ENCODE data around the gene MTUS2. TPM values are rescaled to one million over a fixed set of nuclear protein-coding genes. Genes with fewer than 3 reads are reported as not detected.

The MTUS2 gene
- total RNA-seq, 6 experiments from 2014 or later: 0.07 to 0.15 (median 0.14) TPM; not detected in 1

- peaks cover 4% of the 10 kb centered on the region for H3K27me3 Mint-ChIP-seq (ENCODE audit: insufficient read depth)
- H3K4me1 Mint-ChIP-seq (ENCODE audit: low read depth): no peaks in the 10 kb centered on the region
- no peak for TF ChIP-seq CTCF (IDR thresholded peaks at IDR 0.05)
- no peak for DNase-seq
- no peaks in the 10 kb centered on the region for H3K9me3 Mint-ChIP-seq
- no peak overlapping the region for H3K4me3 Mint-ChIP-seq
- no peak overlapping the region for H3K27ac Mint-ChIP-seq
- no peaks in the 10 kb centered on the region for H3K36me3 Mint-ChIP-seq (ENCODE audit: low read depth)
Measured at GRCh38 chr13:29104461-29104860, 284.3 kb downstream of the MTUS2 start.

DNA sequence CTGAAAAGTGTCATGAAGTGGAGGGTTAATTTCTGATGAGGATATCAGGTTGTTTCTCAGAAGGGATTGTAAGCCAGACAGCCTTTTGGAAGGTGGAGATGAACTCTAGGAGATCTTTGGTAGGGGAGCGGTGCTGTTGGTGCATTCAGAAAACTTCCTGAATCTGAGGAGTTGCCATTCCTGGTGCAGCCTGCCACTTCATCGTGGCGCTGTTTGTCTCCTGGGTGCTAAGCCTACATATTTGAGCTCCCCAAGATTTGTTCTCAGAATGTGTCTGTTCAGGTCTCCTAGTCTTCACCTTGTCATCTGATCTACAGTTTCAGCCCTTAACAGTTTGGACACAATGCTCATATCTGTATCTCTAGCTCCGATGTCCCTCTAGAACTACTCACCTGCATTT is 285.6 kb downstream of the MTUS2 start:
- H3K4me3 Mint-ChIP-seq: no peak overlapping the region
- no peaks in the 10 kb centered on the region for H3K4me1 Mint-ChIP-seq (ENCODE audit: low read depth)
- H3K9me3 Mint-ChIP-seq: no peaks in the 10 kb centered on the region
- no peak overlapping the region for H3K27ac Mint-ChIP-seq
- no peak for DNase-seq
- H3K27me3 Mint-ChIP-seq (ENCODE audit: insufficient read depth): peaks cover 2% of the 10 kb centered on the region
- peak; percentile 65 for TF ChIP-seq CTCF (IDR thresholded peaks at IDR 0.05)
- no peaks in the 10 kb centered on the region for H3K36me3 Mint-ChIP-seq (ENCODE audit: low read depth)

DNA sequence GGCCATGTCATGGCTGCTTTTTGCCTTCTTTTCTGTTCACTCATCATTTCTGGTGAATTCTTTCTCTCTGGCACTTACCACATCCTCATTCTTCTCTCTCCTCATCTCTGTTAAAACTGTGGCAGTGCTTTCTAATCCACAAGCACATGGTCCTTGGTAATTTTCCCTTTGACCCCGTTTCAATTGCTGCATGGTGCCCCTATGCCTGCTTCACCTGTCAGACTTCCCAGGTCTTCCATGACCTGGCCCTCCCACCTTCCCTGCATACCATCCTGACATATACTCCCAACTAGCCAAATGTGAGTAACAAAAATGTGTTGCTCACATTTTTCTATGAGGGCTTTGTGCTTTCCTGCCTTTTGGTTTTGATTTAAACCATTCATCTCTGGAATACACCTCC is 286.5 kb downstream of the MTUS2 start:
- no peaks in the 10 kb centered on the region for H3K4me1 Mint-ChIP-seq (ENCODE audit: low read depth)
- peaks cover 2% of the 10 kb centered on the region; the same call in 1 of the 2 replicates for H3K27me3 Mint-ChIP-seq (ENCODE audit: insufficient read depth)
- no peak for DNase-seq
- H3K4me3 Mint-ChIP-seq: no peak overlapping the region
- H3K9me3 Mint-ChIP-seq: no peaks in the 10 kb centered on the region
- no peaks in the 10 kb centered on the region for H3K36me3 Mint-ChIP-seq (ENCODE audit: low read depth)
- TF ChIP-seq CTCF (IDR thresholded peaks at IDR 0.05): no peak
- no peak overlapping the region for H3K27ac Mint-ChIP-seq

GRCh38 chr13:29108068-29108786 is 288.1 kb downstream of the MTUS2 start:
- peaks cover 2% of the 10 kb centered on the region for H3K27me3 Mint-ChIP-seq (ENCODE audit: insufficient read depth)
- no peak overlapping the region for H3K27ac Mint-ChIP-seq
- DNase-seq: no peak
- no peaks in the 10 kb centered on the region for H3K9me3 Mint-ChIP-seq
- no peaks in the 10 kb centered on the region for H3K4me1 Mint-ChIP-seq (ENCODE audit: low read depth)
- H3K4me3 Mint-ChIP-seq: no peak overlapping the region
- TF ChIP-seq CTCF (IDR thresholded peaks at IDR 0.05): no peak
- H3K36me3 Mint-ChIP-seq (ENCODE audit: low read depth): no peaks in the 10 kb centered on the region

GRCh38 chr13:29109987-29110386 is 289.8 kb downstream of the MTUS2 start:
- no peak for TF ChIP-seq CTCF (IDR thresholded peaks at IDR 0.05)
- Mint-ChIP-seq H3K4me3 (no peak overlapping the region), H3K9me3 (no peaks in the 10 kb centered on the region), H3K36me3 (ENCODE audit: low read depth) (no peaks in the 10 kb centered on the region), H3K27me3 (ENCODE audit: insufficient read depth) (peaks cover 2% of the 10 kb centered on the region), H3K27ac (no peak overlapping the region), H3K4me1 (ENCODE audit: low read depth) (no peaks in the 10 kb centered on the region)
- DNase-seq: no peak

Measured in HFFc6 (cell line).